Midbrain (tissue), 1 donor: Measurements from ENCODE around the gene ARHGAP24.
A peak's percentile ranks its signal among the peaks of the same experiment; 100 is the strongest.

Experiments used
- DNase-seq: peaks from one replicate; lab custom pipeline; 2025; lab: John Stamatoyannopoulos, UW

Gene ARHGAP24

GRCh38 chr4:85741381-85741780, 266.4 kb downstream of the ARHGAP24 start:
- no peak for DNase-seq

GRCh38 chr4:85741921-85742591, 267.1 kb downstream of the ARHGAP24 start:
- DNase-seq, result peak; percentile 66

DNA sequence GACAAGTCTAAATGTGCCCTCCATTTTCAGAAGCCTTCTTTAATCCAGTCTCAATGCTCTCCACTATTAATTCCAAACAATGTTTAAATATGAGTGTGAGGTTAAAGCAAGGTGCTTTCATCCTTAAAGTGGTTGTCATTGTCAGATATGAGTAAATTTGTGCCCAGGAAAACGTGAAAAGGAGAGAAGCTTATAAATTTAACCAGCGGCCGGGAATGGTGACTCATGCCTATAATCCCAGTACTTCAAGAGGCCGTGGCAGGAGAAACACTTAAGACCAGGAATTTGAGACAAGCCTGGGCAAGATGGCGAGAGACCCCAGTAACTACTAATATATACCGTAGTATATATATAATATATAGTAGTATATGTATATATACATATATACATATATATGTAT, 270.0 kb downstream of the ARHGAP24 start:
- DNase-seq, result no peak

- DNase-seq, result no peak
Observed at GRCh38 chr4:85745939-85746338, 271.0 kb downstream of the ARHGAP24 start.

GRCh38 chr4:85747882-85748491, 273.0 kb downstream of the ARHGAP24 start:
- DNase-seq, result peak; percentile 86

DNA sequence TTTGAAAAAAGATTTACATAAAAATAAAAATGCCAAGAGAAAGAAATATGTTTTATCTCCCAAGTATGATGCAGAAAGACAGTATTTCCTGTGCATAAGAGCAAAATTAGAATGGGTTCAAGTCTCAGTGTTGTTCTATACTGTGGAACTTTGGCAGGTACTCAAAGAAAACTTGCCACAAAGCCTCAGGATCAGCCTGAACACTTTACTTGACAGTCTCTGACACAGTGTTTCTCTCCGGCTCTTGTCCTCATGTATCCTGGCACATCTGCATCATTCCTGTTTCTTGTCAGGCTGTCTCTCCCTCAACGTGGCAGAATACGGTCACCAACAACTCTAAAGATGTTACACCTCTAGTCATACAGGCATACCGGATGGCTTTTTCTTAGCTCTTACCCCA, 273.7 kb downstream of the ARHGAP24 start:
- no peak for DNase-seq

DNA sequence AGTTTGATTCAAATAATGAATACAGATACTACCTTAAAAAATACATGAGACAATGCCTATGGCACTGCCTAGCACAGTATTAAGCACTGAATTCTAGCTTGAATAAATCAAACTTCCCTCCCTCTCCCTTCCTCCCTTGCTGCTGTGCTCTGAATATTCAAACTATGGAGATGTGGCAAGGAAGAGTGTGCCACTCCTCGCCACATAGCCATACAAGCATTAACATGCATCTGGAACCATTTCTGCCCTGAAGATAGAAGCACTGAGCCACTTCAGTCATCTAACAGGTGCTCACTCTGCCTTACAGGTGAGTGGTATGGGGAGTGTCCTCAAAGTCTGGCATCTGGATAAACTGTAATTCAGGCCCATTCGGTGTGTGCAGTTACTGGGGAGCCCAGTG, 276.9 kb downstream of the ARHGAP24 start:
- no peak for DNase-seq

- no peak for DNase-seq
Observed at GRCh38 chr4:85755285-85755684, 280.3 kb downstream of the ARHGAP24 start.

DNA sequence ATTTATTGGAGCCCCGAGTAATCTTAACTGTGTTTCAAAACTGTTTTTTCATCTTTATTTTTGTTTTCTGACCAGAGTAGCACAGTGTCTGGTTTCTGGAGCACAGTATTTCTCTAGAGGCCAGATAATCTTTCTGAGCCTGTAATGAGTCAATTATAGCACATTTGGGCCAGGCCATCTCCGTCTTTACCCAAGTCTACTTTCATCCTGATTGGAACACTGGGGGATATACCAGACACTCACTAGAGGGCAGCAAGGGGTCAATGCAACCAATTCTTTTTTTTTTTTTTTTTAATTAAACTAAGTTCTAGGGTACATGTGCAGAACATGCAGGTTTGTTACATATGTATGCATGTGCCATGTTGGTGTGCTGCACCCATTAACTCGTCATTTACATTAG, 282.0 kb downstream of the ARHGAP24 start:
- DNase-seq, result no peak

DNA sequence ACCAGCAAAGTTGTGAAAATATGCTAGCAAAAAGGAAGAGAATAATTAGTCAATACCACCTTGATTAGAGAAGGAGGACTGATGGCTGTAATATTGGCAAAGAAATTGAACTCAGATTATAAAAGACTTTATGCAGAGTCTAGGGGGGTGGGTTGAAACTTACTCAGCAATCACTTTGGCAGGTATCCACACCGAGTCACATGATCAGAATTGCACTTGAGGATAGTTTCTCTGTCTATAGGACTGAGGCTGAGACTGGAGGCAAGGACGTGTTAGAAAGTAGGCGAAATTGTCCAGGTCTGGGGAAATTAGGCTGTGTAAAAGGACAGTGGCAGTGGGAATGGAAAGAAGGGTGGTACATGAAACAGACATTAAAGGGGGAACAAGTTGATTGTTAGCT, 284.4 kb downstream of the ARHGAP24 start:
- DNase-seq, result no peak

DNA sequence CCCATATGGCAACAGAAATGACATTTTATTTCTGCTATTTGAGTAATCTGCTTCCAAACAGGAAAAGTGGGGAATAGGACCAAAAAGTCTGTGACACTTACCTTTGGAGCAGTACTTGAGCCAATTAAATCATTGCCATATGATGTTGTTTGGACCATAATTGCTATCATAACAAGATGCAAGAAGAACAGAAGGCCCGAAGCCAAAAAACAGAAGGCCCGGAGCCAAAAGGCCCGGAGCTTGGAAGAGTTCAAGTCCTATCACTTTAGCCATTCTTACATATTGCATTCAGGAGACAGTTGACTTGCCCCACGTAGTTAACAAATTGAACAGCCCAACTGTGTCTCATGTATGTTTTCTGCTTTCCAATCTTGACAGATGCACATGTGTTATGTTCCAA, 285.6 kb downstream of the ARHGAP24 start:
- DNase-seq, result no peak

DNA sequence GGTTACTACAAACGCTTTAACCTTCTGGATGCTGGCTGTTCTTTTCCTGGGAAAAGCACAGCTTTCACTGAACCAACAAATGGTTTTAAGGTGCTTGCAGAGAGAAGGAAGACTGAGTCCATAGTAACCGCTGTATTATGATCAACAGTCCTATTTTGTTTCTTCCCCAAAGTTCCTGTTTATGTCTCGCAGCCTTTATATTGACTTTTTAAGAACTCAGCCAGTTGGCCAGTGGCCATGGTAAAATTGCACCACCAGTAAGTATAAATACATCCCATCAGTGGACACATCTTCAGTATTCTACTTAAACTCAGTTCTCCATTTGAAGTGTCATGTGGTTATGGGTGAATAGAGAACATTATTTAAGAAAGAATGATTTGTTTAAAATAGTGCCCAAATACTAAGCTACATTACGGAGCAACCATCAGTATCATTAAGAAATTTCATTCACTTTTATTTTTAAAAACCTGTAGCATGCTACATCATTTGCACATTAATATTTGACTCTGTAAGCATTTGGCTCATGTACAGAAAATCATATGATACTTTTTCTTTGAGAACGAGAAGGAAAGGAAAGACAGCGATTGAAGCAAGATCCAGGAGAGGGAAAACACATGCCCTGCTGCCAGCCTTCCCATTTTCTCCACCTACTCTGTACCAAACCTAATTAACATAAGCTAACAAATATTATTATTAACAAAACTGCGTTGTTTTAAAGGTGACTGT, 287.0 kb downstream of the ARHGAP24 start:
- DNase-seq, result no peak

GRCh38 chr4:85762529-85762871, 287.6 kb downstream of the ARHGAP24 start:
- no peak for DNase-seq

DNA sequence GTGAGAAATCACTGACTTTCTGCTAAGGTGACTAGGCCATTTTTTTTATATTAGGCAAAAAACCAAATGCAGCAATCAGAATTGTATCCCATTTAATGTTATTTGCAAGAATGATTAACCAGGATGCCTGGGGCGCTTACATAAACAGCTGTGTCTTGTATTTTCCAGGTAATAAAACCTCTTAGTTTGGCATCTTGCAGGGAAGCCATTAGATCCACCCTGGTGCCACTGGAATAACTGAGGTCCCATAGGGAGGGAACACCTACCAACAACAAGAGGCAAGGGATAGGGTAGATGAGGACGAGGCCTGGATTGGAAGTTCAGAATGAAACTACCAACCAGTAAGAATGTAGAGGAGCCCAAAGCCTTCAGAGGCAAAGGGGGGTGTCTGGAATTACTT, 288.3 kb downstream of the ARHGAP24 start:
- DNase-seq, result no peak

- DNase-seq, result no peak
Observed at GRCh38 chr4:85767649-85768048, 292.7 kb downstream of the ARHGAP24 start.

- no peak for DNase-seq
Observed at GRCh38 chr4:85769009-85769408, 294.1 kb downstream of the ARHGAP24 start.

- no peak for DNase-seq
Observed at GRCh38 chr4:85772470-85772869, 297.5 kb downstream of the ARHGAP24 start.

DNA sequence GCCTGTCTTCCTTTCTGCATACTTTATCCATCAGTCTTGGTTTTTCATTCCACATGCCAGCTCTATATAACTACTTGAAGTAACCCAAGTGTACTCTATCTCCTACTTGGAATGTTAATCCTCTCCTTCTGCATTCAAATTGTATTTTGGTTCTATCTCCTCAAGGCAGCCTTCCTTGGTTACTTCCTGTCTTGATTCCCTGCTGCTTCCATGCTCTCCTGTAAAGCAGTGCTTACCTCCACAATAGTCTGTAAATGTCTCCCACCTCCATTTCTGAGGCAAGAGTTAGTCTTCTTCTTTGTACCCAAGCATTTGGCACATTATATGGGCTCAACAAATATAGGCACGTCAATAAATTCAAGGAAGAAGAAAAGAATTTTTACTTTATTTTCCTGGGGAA, 298.4 kb downstream of the ARHGAP24 start:
- DNase-seq, result no peak

GRCh38 chr4:85774000-85774399, 299.1 kb downstream of the ARHGAP24 start:
- no peak for DNase-seq

DNA sequence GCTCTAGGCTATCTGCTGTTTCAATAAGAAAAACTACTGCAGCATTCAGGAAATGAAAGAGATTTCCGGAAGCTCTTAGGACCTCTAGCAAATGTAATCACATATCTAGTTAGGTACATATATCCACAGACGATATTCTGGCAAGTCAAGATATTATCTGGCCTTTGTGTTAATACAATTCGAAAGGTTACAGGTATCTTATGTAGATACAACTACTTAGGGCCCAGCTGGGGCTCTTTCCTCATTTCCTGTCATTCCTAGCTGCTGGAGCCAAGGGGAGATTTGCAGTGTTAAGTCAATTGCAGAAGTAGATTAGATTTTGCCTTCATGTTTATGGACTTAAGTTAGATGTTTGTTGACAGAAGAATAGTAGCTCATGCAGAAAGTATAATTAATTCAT, 299.5 kb downstream of the ARHGAP24 start:
- DNase-seq, result no peak

GRCh38 chr4:85776096-85776495, 301.1 kb downstream of the ARHGAP24 start:
- no peak for DNase-seq

GRCh38 chr4:85776579-85776978, 301.6 kb downstream of the ARHGAP24 start:
- no peak for DNase-seq

DNA sequence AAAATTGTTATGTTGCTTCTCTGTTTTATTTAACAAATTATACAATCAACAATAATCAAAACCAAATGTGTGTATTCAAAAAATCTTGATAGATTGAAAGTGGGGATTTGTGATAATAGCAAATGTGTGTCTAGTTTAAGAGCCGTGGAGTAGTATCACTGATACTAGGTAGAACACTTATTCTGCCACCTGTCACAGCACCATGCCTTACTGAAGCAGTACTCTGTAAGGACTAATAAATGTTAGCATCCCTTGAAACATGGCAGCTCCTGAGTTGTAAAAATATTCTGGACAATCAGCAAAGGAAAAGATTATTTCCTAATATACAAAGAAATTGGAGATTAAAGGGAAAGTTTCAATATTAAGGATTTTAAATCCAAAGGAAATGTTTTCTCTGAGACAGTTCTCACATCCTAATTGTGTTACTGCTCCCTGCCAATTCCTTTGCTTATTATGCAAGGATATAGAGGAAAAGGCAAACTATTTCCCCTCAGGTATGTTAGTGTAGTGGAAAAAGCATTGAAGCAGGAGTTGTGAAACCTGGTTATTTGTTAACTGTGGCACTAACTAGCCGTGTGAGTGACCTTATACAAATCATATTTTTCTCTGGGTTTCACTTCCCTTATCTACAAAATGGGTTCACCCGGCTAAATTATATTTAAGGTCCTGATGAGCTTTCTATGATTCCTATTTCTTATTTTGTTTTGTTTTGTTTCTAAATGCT, 303.1 kb downstream of the ARHGAP24 start:
- DNase-seq, result no peak
